Stimulated activated CD8-positive, alpha-beta memory T cell treated with anti-CD3 and anti-CD28 coated beads, Interleukin-15, amount 100 ng/mL, for 1 hour (primary cell): ENCODE results near the gene EVX2.

Source experiments
- DNase-seq: peaks from one replicate; pipeline ENCODE4 v3.0.0-alpha.2; 2020; ENCODE audit warnings: low read depth

The EVX2 gene

GRCh38 chr2:176066645-176067588, 16.8 kb downstream of the EVX2 start:
- no peak for DNase-seq

GRCh38 chr2:176063958-176064357, 19.8 kb downstream of the EVX2 start:
- DNase-seq = no peak

DNA sequence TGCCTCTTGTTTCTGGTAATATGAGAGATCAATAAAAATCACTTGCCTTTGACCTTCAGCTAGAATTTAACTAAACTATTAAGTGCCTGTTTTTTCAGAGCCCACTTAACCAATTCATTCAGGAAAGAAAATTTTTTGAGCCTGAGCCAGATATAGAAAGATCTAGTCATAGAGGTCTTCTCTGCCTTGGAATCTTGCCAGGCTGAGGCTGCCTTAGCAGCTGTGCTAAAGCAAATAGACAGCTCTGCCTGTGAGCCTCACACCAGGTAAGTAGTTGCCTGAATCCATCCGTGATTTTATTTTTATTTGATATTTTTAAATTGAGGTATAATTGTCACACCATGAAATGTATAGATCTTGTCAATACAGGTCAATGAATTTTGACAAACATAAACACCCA, 27.4 kb downstream of the EVX2 start:
- no peak for DNase-seq

DNA sequence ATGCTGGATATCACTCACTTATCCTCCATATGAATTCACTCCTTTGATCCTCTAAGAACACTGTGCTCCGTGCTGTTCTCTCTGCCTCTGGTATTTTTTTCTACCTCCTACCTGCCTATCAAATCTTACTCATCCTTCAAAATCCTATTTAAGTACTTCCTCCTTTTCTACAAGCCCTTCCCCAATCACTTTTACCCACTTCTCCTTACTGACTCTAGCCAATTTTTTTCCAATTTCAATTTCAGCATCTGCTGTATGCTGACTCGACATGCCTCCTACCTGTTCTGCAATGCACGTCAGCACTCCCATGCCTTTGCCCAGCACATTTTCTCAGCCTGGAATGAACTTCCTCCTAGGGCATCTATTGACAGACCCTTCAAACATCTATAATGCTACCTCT, 44.4 kb downstream of the EVX2 start:
- DNase-seq = no peak

DNA sequence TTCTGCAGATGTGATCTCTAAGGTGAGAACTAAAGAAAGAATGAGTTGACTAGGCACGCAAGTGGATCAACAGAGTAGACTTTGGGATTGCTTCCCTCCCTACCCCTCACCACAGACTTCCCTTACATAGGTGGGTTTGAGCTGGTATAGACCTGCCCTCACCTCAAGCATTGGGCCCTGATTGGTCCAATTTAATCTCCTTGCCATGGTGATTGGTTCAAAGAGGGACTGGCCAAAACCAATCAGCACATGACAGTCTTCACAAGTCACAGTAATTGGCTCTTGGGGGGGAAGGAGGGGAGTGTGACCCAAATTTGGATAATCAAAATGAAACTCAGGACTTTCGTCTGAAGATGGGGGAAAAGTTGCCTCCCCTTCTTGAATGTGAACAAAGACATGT, 45.1 kb downstream of the EVX2 start:
- DNase-seq = no peak

DNA sequence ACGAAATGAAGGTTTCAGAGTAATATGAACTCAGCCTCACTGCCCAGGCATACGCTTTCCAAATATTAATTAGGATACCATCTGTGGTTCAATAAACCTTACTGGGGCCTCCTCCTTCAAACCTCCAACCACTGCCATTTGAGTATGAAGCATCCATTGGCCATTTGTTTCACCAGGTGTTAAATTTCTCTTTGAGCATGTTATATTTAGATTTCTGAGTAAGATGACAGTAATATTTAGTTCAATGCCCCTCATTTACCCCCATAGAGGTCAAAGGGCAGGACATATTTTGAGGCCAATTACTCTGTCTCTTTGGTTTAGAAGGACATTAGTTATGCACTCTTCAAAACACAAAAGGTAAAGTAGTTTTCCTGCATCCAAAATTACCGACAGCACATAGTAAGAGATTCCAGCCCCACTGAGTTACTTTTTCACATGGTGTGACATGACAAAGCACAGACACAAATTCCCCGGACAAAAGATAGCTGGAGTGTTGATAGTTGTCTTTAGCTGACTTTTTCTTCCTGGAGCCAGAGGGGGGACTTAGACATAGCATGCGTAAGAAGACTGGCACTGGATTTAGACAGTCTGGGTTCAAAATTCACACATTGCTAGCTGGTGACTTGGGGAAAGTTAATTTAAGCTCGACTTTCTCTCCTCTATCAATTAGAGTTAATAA, 48.6 kb downstream of the EVX2 start:
- DNase-seq = no peak

DNA sequence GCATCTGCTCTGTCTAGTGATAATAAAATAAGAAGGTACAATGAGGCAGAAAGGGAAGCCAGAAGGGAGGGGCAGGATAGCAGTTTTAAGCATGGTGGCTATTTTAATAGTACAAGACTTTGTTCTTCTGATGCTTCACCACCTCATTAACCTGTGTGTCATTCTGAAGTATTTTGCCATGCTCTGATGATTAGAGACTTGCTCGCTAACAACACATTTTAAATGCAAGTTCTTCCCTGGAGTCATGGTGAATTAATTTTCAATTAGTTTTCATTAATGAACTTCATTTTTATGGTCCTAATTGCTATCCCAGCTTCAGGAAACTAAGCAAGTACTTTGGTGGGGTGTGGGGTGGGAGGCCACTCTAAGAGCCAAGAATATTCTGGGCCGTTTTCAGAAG, 56.0 kb downstream of the EVX2 start:
- DNase-seq = no peak
